ENCODE results near the gene ZNF865.

DNA sequence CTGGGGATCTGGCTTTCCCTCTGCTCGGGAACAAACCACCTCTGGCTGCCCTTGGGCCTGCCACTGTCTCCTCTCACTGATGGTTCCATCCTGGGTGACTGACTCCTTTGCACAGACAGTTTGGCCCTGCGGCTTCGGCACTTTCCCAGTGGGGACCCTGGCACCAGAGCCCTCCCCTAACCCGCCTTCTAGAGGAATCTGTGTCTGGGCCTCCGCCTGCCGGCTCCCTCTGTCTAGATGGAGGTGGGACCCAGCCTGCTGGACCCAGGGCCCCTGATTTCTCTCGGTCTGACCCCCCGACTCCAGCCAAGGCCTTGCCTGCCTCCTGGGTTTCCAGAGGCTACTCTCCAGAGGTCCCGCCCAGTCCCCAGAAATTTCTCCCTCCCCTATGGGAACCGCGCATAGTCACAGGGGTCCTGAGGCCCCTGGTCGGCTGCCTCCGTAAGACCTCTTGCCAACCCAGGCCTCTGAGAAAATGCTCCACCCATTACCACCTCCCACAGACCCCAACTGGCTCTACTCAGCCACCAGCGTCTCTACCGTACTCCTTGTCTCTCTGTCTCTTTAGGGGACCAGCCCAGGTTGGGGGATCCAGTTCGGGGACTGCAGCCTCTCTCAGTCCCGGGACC lies 45.3 kb downstream of the ZNF865 start:
- TF ChIP-seq, protein P1, sequence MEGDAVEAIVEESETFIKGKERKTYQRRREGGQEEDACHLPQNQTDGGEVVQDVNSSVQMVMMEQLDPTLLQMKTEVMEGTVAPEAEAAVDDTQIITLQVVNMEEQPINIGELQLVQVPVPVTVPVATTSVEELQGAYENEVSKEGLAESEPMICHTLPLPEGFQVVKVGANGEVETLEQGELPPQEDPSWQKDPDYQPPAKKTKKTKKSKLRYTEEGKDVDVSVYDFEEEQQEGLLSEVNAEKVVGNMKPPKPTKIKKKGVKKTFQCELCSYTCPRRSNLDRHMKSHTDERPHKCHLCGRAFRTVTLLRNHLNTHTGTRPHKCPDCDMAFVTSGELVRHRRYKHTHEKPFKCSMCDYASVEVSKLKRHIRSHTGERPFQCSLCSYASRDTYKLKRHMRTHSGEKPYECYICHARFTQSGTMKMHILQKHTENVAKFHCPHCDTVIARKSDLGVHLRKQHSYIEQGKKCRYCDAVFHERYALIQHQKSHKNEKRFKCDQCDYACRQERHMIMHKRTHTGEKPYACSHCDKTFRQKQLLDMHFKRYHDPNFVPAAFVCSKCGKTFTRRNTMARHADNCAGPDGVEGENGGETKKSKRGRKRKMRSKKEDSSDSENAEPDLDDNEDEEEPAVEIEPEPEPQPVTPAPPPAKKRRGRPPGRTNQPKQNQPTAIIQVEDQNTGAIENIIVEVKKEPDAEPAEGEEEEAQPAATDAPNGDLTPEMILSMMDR (conservative IDR thresholded peaks at IDR 0.05; ENCODE audit: low read length) = no peak
- no peak for TF ChIP-seq EZH2phosphoT487 (IDR thresholded peaks at IDR 0.05; ENCODE audit: borderline replicate concordance, low read depth, low read length)

All from OCI-LY7 (cell line).